Transverse colon (tissue), 4 donors: Measurements from ENCODE around the gene ENPP7.

ENCODE experiments used
- CTCF ChIP-seq, 5 experiments: fragments of 200-600 bp in 3 of 5; fragments of 450-650 bp in 2 of 5; sonication (generic) in 3 of 5; IDR thresholded peaks; 1 replicate in 2 of 5; 2 replicates in 3 of 5; pipeline ENCODE4 v1.5.1; 2016 to 2017; ENCODE audit warnings: antibody characterized with exemption in 5 of 5, inconsistent platforms in 3 of 5, mild to moderate bottlenecking in 2 of 5, moderate library complexity in 1 of 5
- EP300 ChIP-seq: sonication (generic); formaldehyde crosslinking; IDR thresholded peaks from one replicate; pipeline ENCODE4 v1.6.1; 2017; ENCODE audit warnings: antibody characterized with exemption, low read depth
- POLR2A ChIP-seq: fragments of 450-650 bp; IDR thresholded peaks from one replicate; pipeline ENCODE4 v1.6.1; 2016; ENCODE audit warnings: antibody characterized with exemption, mild to moderate bottlenecking, moderate library complexity
- POLR2AphosphoS5 ChIP-seq, 3 donors: sonication (generic); formaldehyde crosslinking; IDR thresholded peaks; one replicate each; pipeline ENCODE4 v1.6.1; 2016; ENCODE audit warnings: antibody characterized with exemption in 3 of 3

- TF ChIP-seq CTCF (IDR thresholded peaks at IDR 0.05) (no peak), EP300 (no peak), POLR2AphosphoS5 (IDR thresholded peaks at IDR 0.05) (no peak), POLR2A (no peak)
Observed at GRCh38 chr17:79730437-79730768, 340 bp upstream of the ENPP7 start.
